IMR-90 (cell line): ENCODE measurements around the gene TGFB2. TPM values are rescaled to one million over a fixed set of nuclear protein-coding genes. Genes with fewer than 3 reads are reported as not detected.

Experiments used
- ATAC-seq: fragments of 200-7000 bp; cut with Tn5 transposase; 2 replicates; pipeline ENCODE4 v1.9.1; 2020; ENCODE audit warnings: low read depth, mild to moderate bottlenecking, moderate library complexity
- BruUV-seq: library from RNA; stranded (reverse); fragments of 400-500 nt; replicated peaks from 2 replicates; lab custom pipeline; 2021; lab: Mats Ljungman, UMichigan
- CTCF ChIA-PET: fragments of 300-600 bp; formaldehyde crosslinking; extraction: SDS; loops from one replicate; lab custom pipeline; 2021; ENCODE audit warnings: antibody characterized with exemption; lab: Yijun Ruan, JAX
- POLR2A ChIA-PET: fragments of 300-600 bp; sonication (Branson Sonifier 250); formaldehyde crosslinking; loops from one replicate; lab custom pipeline; 2022; ENCODE audit warnings: antibody characterized with exemption; ENCODE audit not compliant: unreplicated experiment; lab: Charles Lee
- DNase-seq: peaks from one replicate; pipeline ENCODE4 v3.0.0; 2013
- H2AFZ ChIP-seq: replicated peaks from 2 replicates; pipeline ENCODE3; 2013; ENCODE audit warnings: low read length, mild to moderate bottlenecking; ENCODE audit not compliant: poor library complexity
- H2AK5ac ChIP-seq: 2 replicates; pipeline ENCODE4 v1.6.1; 2013; ENCODE audit warnings: low read depth, low read length, inconsistent platforms
- H2AK9ac ChIP-seq: replicated peaks from 2 replicates; pipeline ENCODE3; 2013; ENCODE audit warnings: mild to moderate bottlenecking, low read depth, low read length, moderate library complexity; ENCODE audit not compliant: poor library complexity
- H2BK120ac ChIP-seq: 2 replicates; pipeline ENCODE4 v1.6.1; 2013; ENCODE audit warnings: low read depth, low read length, inconsistent platforms
- H2BK15ac ChIP-seq: 3 replicates; pipeline ENCODE4 v1.6.1; 2013; ENCODE audit warnings: low read depth, low read length, inconsistent platforms
- H2BK20ac ChIP-seq: 2 replicates; pipeline ENCODE4 v1.6.1; 2013; ENCODE audit warnings: low read depth, mild to moderate bottlenecking, inconsistent platforms, low read length, moderate library complexity
- H2BK5ac ChIP-seq: 2 replicates; pipeline ENCODE4 v1.6.1; 2013; ENCODE audit warnings: mild to moderate bottlenecking, low read depth, low read length, inconsistent platforms; ENCODE audit not compliant: poor library complexity, severe bottlenecking
- H3K14ac ChIP-seq: replicated peaks from 2 replicates; pipeline ENCODE4 v1.6.1; 2013; ENCODE audit warnings: low read depth, low read length, inconsistent platforms
- H3K18ac ChIP-seq: 2 replicates; pipeline ENCODE4 v1.6.1; 2013; ENCODE audit warnings: low read depth, low read length, control low read depth
- H3K23ac ChIP-seq: 2 replicates; pipeline ENCODE4 v1.6.1; 2013; ENCODE audit warnings: low read depth, low read length, inconsistent platforms
- H3K27ac ChIP-seq: 2 replicates; pipeline ENCODE4 v1.5.1; 2013; ENCODE audit warnings: mild to moderate bottlenecking, control low read depth, low read length; ENCODE audit not compliant: insufficient read depth
- H3K27me3 ChIP-seq: 2 replicates; pipeline ENCODE4 v1.6.1; 2013; ENCODE audit warnings: low read length; ENCODE audit not compliant: control insufficient read depth, insufficient read depth
- H3K36me3 ChIP-seq: 2 replicates; pipeline ENCODE4 v1.6.1; 2013; ENCODE audit warnings: low read length, mixed read lengths; ENCODE audit not compliant: control insufficient read depth, insufficient read depth
- H3K4ac ChIP-seq: 2 replicates; pipeline ENCODE4 v1.6.1; 2013; ENCODE audit warnings: low read depth, low read length, inconsistent platforms
- H3K4me1 ChIP-seq: 2 replicates; pipeline ENCODE4 v1.6.1; 2013; ENCODE audit warnings: low read length, mixed read lengths; ENCODE audit not compliant: control insufficient read depth, insufficient read depth
- H3K4me2 ChIP-seq: 2 replicates; pipeline ENCODE4 v1.6.1; 2013; ENCODE audit warnings: low read depth, mild to moderate bottlenecking, control low read depth, low read length, moderate library complexity
- H3K4me3 ChIP-seq: 2 replicates; pipeline ENCODE4 v1.5.1; 2013; ENCODE audit warnings: low read depth, mild to moderate bottlenecking, control low read depth, low read length, moderate library complexity; ENCODE audit not compliant: insufficient read depth
- H3K56ac ChIP-seq: 2 replicates; pipeline ENCODE4 v1.6.1; 2013; ENCODE audit warnings: low read length, inconsistent platforms; ENCODE audit not compliant: insufficient read depth; ENCODE audit errors: extremely low read depth
- H3K79me1 ChIP-seq, 2 experiments: 2 replicates each; pipeline ENCODE4 v1.6.1; 2013; ENCODE audit warnings: low read length in 2 of 2, inconsistent platforms in 1 of 2, low read depth in 1 of 2
- H3K9ac ChIP-seq: 2 replicates; pipeline ENCODE4 v1.6.1; 2013; ENCODE audit warnings: low read depth, low read length, control low read depth
- H3K9me1 ChIP-seq: 2 replicates; pipeline ENCODE4 v1.6.1; 2013; ENCODE audit warnings: low read length, inconsistent platforms; ENCODE audit not compliant: insufficient read depth
- H3K9me3 ChIP-seq: 2 replicates; pipeline ENCODE4 v1.6.1; 2013; ENCODE audit warnings: low read length; ENCODE audit not compliant: control insufficient read depth, insufficient read depth
- H4K20me1 ChIP-seq: 2 replicates; pipeline ENCODE4 v1.6.1; 2013; ENCODE audit warnings: low read length, inconsistent platforms; ENCODE audit not compliant: insufficient read depth
- H4K5ac ChIP-seq: 2 replicates; pipeline ENCODE4 v1.6.1; 2013; ENCODE audit warnings: mild to moderate bottlenecking, low read depth, low read length, control low read depth
- H4K8ac ChIP-seq, 2 experiments: 2 replicates each; pipeline ENCODE4 v1.6.1; 2013; ENCODE audit warnings: low read depth in 2 of 2, low read length in 2 of 2, control low read depth in 1 of 2, inconsistent platforms in 1 of 2
- H4K91ac ChIP-seq: 2 replicates; pipeline ENCODE4 v1.6.1; 2013; ENCODE audit warnings: low read depth, low read length, inconsistent platforms; ENCODE audit not compliant: insufficient read depth
- BHLHE40 ChIP-seq: fragments of 150-350 bp; IDR thresholded peaks from 2 replicates; pipeline ENCODE4 v1.6.1; 2016; ENCODE audit warnings: mild to moderate bottlenecking, low read depth, low read length
- CEBPB ChIP-seq: IDR thresholded peaks from 2 replicates; pipeline ENCODE4 v1.6.1; 2012; ENCODE audit warnings: low read depth, low read length, improper control_type of control experiment
- CHD1 ChIP-seq: IDR thresholded peaks from 2 replicates; pipeline ENCODE4 v1.6.1; 2012; ENCODE audit warnings: low read depth, low read length, improper control_type of control experiment
- CTCF ChIP-seq: conservative IDR thresholded peaks from 2 replicates; pipeline ENCODE4 v1.5.1; 2012; ENCODE audit warnings: mild to moderate bottlenecking, low read depth, low read length, improper control_type of control experiment
- ELK1 ChIP-seq: fragments of 150-350 bp; IDR thresholded peaks from 2 replicates; pipeline ENCODE4 v1.6.1; 2016; ENCODE audit warnings: low read depth, mild to moderate bottlenecking, low read length, moderate library complexity, borderline replicate concordance
- FOS ChIP-seq: fragments of 150-350 bp; IDR thresholded peaks from 2 replicates; pipeline ENCODE4 v1.6.1; 2016; ENCODE audit warnings: low read depth, low read length
- MAFK ChIP-seq: IDR thresholded peaks from 2 replicates; pipeline ENCODE4 v1.6.1; 2012; ENCODE audit warnings: low read depth, low read length, improper control_type of control experiment
- MAZ ChIP-seq: IDR thresholded peaks from 2 replicates; pipeline ENCODE4 v1.6.1; 2012; ENCODE audit warnings: low read depth, mild to moderate bottlenecking, low read length, improper control_type of control experiment, moderate library complexity, borderline replicate concordance
- MXI1 ChIP-seq: IDR thresholded peaks from 2 replicates; pipeline ENCODE4 v1.6.1; 2012; ENCODE audit warnings: low read depth, mild to moderate bottlenecking, low read length, moderate library complexity, borderline replicate concordance
- NFE2L2 ChIP-seq: fragments of 150-350 bp; IDR thresholded peaks from 2 replicates; pipeline ENCODE4 v1.6.1; 2016; ENCODE audit warnings: low read depth, mild to moderate bottlenecking, low read length
- POLR2A ChIP-seq: IDR thresholded peaks from 2 replicates; pipeline ENCODE4 v1.6.1; 2012; ENCODE audit warnings: mild to moderate bottlenecking, low read depth, low read length
- RAD21 ChIP-seq: IDR thresholded peaks from 2 replicates; pipeline ENCODE4 v1.6.1; 2012; ENCODE audit warnings: low read length, improper control_type of control experiment
- RCOR1 ChIP-seq: IDR thresholded peaks from 2 replicates; pipeline ENCODE4 v1.6.1; 2012; ENCODE audit warnings: mild to moderate bottlenecking, low read length, improper control_type of control experiment; ENCODE audit not compliant: insufficient replicate concordance
- RFX5 ChIP-seq: IDR thresholded peaks from 2 replicates; pipeline ENCODE4 v1.8.0; 2012; ENCODE audit warnings: low read depth, mild to moderate bottlenecking, low read length, moderate library complexity
- SMC3 ChIP-seq: fragments of 150-350 bp; IDR thresholded peaks from 2 replicates; pipeline ENCODE4 v1.6.1; 2016; ENCODE audit warnings: low read depth, mild to moderate bottlenecking, antibody characterized with exemption, low read length, moderate library complexity
- USF2 ChIP-seq: fragments of 150-350 bp; IDR thresholded peaks from 2 replicates; pipeline ENCODE4 v1.6.1; 2017; ENCODE audit warnings: mild to moderate bottlenecking, antibody characterized with exemption, low read length, low read depth
- WGBS, 2 experiments: methylation state at CpG; one replicate each; pipeline versions ENCODE4 v1.1.5 to v1.1.7; 2013; ENCODE audit warnings: missing lambda C conversion rate in 2 of 2; ENCODE audit not compliant: insufficient read length in 1 of 2; ENCODE audit errors: extremely low coverage in 2 of 2; 5-methylcytosine and 5-hydroxymethylcytosine counted together
- dilution Hi-C: fragments of 300-500 bp; cut with HindIII; formaldehyde crosslinking; loops from one replicate; pipeline ENCODE4 v1.14.3; 2018; ENCODE audit warnings: low sequenced_read_pairs; ENCODE audit not compliant: unreplicated experiment
- in situ Hi-C: fragments of 300-500 bp; cut with MboI; formaldehyde crosslinking; loops from 3 replicates; pipeline ENCODE4 v1.14.3; 2019; ENCODE audit warnings: low sequenced_read_pairs, inconsistent platforms, mixed read lengths
- intact Hi-C: fragments of 100-400 bp; cut with micrococcal nuclease; formaldehyde crosslinking; loops from 2 replicates; pipeline ENCODE4 v1.10.0; 2022
- polyA plus RNA-seq, 3 experiments: library from polyadenylated mRNA; depleted of rRNA; stranded (reverse); fragments of >200 nt; gene quantifications; 2 replicates each; pipeline ENCODE4 v1.2.3, GENCODE V29; 2012; ENCODE audit warnings: low replicate concordance in 1 of 3
- total RNA-seq: library from RNA; depleted of rRNA; stranded (reverse); fragments of >200 nt; gene quantifications from 2 replicates; pipeline ENCODE4 v1.2.3, GENCODE V29; 2012

TGFB2 gene
- total and polyA plus RNA-seq, 2 of the 4 experiments (the other 2 are of a cell fraction): 3.7 to 3.8 TPM

- Histone ChIP-seq H3K79me1 (no peaks in the 10 kb centered on the region), H2BK20ac (no peak overlapping the region), H3K56ac (no peak overlapping the region), H4K91ac (no peak overlapping the region), H3K4me3 (no peak overlapping the region), H3K4me1 (no peaks in the 10 kb centered on the region), H3K9me3 (no peaks in the 10 kb centered on the region), H3K9me1 (no peaks in the 10 kb centered on the region), H2BK5ac (no peak overlapping the region), H3K9ac (no peak overlapping the region), H2AK5ac (no peak overlapping the region), H3K27me3 (no peaks in the 10 kb centered on the region), H3K23ac (no peak overlapping the region), H3K27ac (no peak overlapping the region), H2BK15ac (no peak overlapping the region), H2AK9ac (no peak overlapping the region), H3K18ac (no peak overlapping the region), H4K8ac (no peak overlapping the region), H3K4ac (no peak overlapping the region), H4K20me1 (no peaks in the 10 kb centered on the region), H3K4me2 (no peak overlapping the region), H2AFZ (no peak overlapping the region), H3K36me3 (no peaks in the 10 kb centered on the region), H3K14ac (no peak overlapping the region), H2BK120ac (no peak overlapping the region), H4K5ac (no peak overlapping the region)
- TF ChIP-seq CTCF (no peak), USF2 (no peak), ELK1 (no peak), NFE2L2 (no peak), RCOR1 (no peak), SMC3 (no peak), RFX5 (no peak), CHD1 (no peak), MAFK (no peak), FOS (no peak), MAZ (no peak), RAD21 (no peak), CEBPB (no peak), MXI1 (no peak), BHLHE40 (no peak), POLR2A (no peak)
- in situ Hi-C loops (no loop called here), intact Hi-C loops (no loop called here), dilution Hi-C loops (no loop called here)
- no peak for DNase-seq
- POLR2A ChIA-PET: no interaction called here
- WGBS, 2 experiments: no CpG with 5 or more reads among the region's 1 CpG
- CTCF ChIA-PET: no interaction called here
- ATAC-seq: no peak
- no TSS peak for BruUV-seq
Observed at GRCh38 chr1:218444588-218444987, 99.5 kb downstream of the TGFB2 start.
